Suprapubic skin (tissue), 4 donors: Measurements from ENCODE around the gene KCNIP3. TPM values are rescaled to one million over a fixed set of nuclear protein-coding genes. Genes with fewer than 3 reads are reported as not detected.

Experiments
- DNase-seq, 2 donors: peaks; one replicate each; pipeline ENCODE4 v3.0.0-alpha.2; 2019; ENCODE audit warnings: low spot score in 2 of 2
- H3K27ac ChIP-seq: fragments of 200-600 bp; sonication (generic); one replicate; pipeline ENCODE4 v1.5.1; 2019
- H3K27me3 ChIP-seq: fragments of 200-600 bp; sonication (generic); one replicate; pipeline ENCODE4 v1.5.1; 2019
- H3K36me3 ChIP-seq: fragments of 200-600 bp; sonication (generic); one replicate; pipeline ENCODE4 v1.5.1; 2019
- H3K4me1 ChIP-seq: fragments of 200-600 bp; sonication (generic); one replicate; pipeline ENCODE4 v1.5.1; 2019
- H3K4me3 ChIP-seq: fragments of 200-600 bp; sonication (generic); one replicate; pipeline ENCODE4 v1.5.1; 2019; ENCODE audit warnings: mild to moderate bottlenecking
- H3K9me3 ChIP-seq: fragments of 200-600 bp; sonication (generic); one replicate; pipeline ENCODE4 v1.5.1; 2019
- EP300 ChIP-seq: sonication (generic); formaldehyde crosslinking; IDR thresholded peaks from one replicate; pipeline ENCODE4 v1.6.1; 2017; ENCODE audit warnings: antibody characterized with exemption
- POLR2A ChIP-seq, 2 donors: fragments of 450-650 bp; IDR thresholded peaks; one replicate each; pipeline ENCODE4 v1.6.1; 2017; ENCODE audit warnings: antibody characterized with exemption in 2 of 2, mild to moderate bottlenecking in 2 of 2, moderate library complexity in 2 of 2
- POLR2AphosphoS5 ChIP-seq, 3 donors: sonication (generic); formaldehyde crosslinking; IDR thresholded peaks; one replicate each; pipeline ENCODE4 v1.6.1; 2017; ENCODE audit warnings: antibody characterized with exemption in 3 of 3
- WGBS: methylation state at CpG from one replicate; pipeline ENCODE4 v1.1.5; 2018; 5-methylcytosine and 5-hydroxymethylcytosine counted together
- total RNA-seq, 4 donors: library from RNA; depleted of rRNA; stranded (reverse); fragments of >200 nt; gene quantifications; one replicate each; pipeline ENCODE4 v1.1.0, GENCODE V29; 2016
- TF ChIP-seq, protein P1 (sequence below), 2 donors: fragments of 200-600 bp in 1 of 2; fragments of 450-650 bp in 1 of 2; sonication (generic) in 1 of 2; IDR thresholded peaks; one replicate each; pipeline ENCODE4 v1.5.1; 2016 to 2019; ENCODE audit warnings: antibody characterized with exemption in 2 of 2, mild to moderate bottlenecking in 1 of 2, moderate library complexity in 1 of 2

Gene KCNIP3
- total RNA-seq, 4 donors from 2014 or later = 7.1 to 21.6 (median 13.6) TPM

GRCh38 chr2:95307036-95307435 lies 9.9 kb downstream of the KCNIP3 start:
- WGBS = 100% methylated on average over 1 of the region's 5 CpGs
- Histone ChIP-seq H3K4me1 (peaks cover 25% of the 10 kb centered on the region), H3K27me3 (no peaks in the 10 kb centered on the region), H3K9me3 (no peaks in the 10 kb centered on the region), H3K36me3 (no peaks in the 10 kb centered on the region), H3K27ac (no peak overlapping the region), H3K4me3 (no peak overlapping the region)
- no peak for TF ChIP-seq POLR2A (IDR thresholded peaks at IDR 0.05)
- no peak for TF ChIP-seq EP300
- TF ChIP-seq, protein P1, sequence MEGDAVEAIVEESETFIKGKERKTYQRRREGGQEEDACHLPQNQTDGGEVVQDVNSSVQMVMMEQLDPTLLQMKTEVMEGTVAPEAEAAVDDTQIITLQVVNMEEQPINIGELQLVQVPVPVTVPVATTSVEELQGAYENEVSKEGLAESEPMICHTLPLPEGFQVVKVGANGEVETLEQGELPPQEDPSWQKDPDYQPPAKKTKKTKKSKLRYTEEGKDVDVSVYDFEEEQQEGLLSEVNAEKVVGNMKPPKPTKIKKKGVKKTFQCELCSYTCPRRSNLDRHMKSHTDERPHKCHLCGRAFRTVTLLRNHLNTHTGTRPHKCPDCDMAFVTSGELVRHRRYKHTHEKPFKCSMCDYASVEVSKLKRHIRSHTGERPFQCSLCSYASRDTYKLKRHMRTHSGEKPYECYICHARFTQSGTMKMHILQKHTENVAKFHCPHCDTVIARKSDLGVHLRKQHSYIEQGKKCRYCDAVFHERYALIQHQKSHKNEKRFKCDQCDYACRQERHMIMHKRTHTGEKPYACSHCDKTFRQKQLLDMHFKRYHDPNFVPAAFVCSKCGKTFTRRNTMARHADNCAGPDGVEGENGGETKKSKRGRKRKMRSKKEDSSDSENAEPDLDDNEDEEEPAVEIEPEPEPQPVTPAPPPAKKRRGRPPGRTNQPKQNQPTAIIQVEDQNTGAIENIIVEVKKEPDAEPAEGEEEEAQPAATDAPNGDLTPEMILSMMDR (IDR thresholded peaks at IDR 0.05) = no peak
- TF ChIP-seq POLR2AphosphoS5 (IDR thresholded peaks at IDR 0.05) = no peak
- DNase-seq = no peak

GRCh38 chr2:95307878-95308277 lies 10.7 kb downstream of the KCNIP3 start:
- WGBS = 80% methylated on average over 7 of the region's 8 CpGs
- Histone ChIP-seq H3K27ac (no peak overlapping the region), H3K4me3 (no peak overlapping the region), H3K36me3 (no peaks in the 10 kb centered on the region), H3K27me3 (no peaks in the 10 kb centered on the region), H3K4me1 (peaks cover 25% of the 10 kb centered on the region), H3K9me3 (no peaks in the 10 kb centered on the region)
- TF ChIP-seq POLR2AphosphoS5 (IDR thresholded peaks at IDR 0.05) (no peak), POLR2A (IDR thresholded peaks at IDR 0.05) (no peak), EP300 (no peak)
- TF ChIP-seq, protein P1 (IDR thresholded peaks at IDR 0.05) = no peak
- no peak for DNase-seq

DNA sequence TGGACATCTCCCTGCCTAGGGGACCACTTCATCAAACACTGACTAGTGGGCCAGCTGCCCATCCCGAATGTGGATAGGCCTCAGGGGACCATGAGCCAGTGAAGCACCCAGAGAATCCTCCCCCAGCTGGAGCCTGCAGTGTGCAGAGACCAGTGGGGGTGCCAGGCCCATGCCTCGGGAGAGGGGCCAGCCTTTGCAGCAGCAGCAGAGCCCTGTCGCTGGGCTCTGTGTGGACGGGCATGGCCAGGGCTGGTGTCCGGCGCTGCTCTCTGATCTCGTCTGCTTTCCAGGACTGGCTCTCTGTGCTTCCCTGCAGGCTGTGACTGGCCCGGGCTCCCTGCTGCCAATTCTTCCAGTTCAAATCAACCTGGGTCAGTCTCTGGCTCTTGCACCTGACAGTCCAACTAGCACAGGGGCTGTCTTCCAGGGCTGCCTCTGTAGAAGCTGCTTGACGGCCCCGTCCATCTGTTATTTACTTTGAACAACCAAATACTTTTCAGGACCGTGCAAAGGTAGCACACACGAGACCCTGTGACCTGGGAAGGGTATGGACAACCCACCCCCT lies 11.4 kb downstream of the KCNIP3 start:
- no peak for DNase-seq
- no peak overlapping the region for H3K4me3 ChIP-seq
- peaks cover 25% of the 10 kb centered on the region for H3K4me1 ChIP-seq
- H3K27me3 ChIP-seq = no peaks in the 10 kb centered on the region
- WGBS = 76% methylated on average over 12 of the region's 12 CpGs
- no peaks in the 10 kb centered on the region for H3K36me3 ChIP-seq
- TF ChIP-seq, protein P1 (IDR thresholded peaks at IDR 0.05) = no peak
- TF ChIP-seq EP300 (no peak), POLR2AphosphoS5 (IDR thresholded peaks at IDR 0.05) (no peak), POLR2A (IDR thresholded peaks at IDR 0.05) (no peak)
- no peak overlapping the region for H3K27ac ChIP-seq
- H3K9me3 ChIP-seq = no peaks in the 10 kb centered on the region

DNA sequence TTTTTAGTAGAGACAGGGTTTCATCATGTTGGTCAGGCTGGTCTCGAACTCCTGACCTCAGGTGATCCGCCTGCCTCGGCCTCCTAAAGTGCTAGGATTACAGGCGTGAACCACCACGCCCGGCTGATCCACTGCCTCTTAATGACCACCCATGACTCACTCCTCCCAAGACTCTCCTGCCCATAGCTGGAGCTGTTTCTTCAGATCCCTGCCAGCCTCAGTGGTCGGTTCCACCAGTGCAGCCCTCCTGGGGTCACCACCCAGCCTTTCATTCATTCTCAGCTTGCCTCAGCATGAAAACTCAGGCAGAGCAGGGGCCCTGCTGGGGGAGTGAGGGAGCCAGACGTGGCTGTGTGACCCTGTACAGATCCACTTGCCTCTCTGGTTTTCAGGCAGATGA lies 12.5 kb downstream of the KCNIP3 start:
- TF ChIP-seq, protein P1 (IDR thresholded peaks at IDR 0.05) = no peak
- TF ChIP-seq POLR2A (IDR thresholded peaks at IDR 0.05) (no peak), POLR2AphosphoS5 (IDR thresholded peaks at IDR 0.05) (no peak), EP300 (no peak)
- H3K4me1 ChIP-seq = peaks cover 25% of the 10 kb centered on the region
- DNase-seq = no peak
- WGBS = 82% methylated on average over 3 of the region's 8 CpGs
- no peaks in the 10 kb centered on the region for H3K9me3 ChIP-seq
- peaks cover 3% of the 10 kb centered on the region for H3K27me3 ChIP-seq
- H3K36me3 ChIP-seq = no peaks in the 10 kb centered on the region
- no peak overlapping the region for H3K27ac ChIP-seq
- H3K4me3 ChIP-seq = no peak overlapping the region

DNA sequence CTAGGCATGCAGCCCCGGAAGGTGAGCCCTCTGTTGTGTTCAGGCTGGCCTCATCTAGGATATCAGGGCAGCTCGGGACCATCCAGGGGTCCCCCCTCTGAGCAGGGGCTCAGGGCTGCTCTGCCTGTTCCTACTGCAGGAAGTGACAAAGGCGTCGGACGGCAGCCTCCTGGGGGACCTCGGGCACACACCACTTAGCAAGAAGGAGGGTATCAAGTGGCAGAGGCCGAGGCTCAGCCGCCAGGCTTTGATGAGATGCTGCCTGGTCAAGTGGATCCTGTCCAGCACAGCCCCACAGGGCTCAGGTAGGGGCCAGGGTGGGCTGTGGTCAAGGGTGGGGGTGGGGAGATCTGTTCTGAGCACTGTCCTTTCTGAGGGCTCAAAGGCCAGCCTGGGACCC lies 13.1 kb downstream of the KCNIP3 start:
- TF ChIP-seq POLR2A (IDR thresholded peaks at IDR 0.05) = no peak
- TF ChIP-seq, protein P1 (IDR thresholded peaks at IDR 0.05) = no peak
- TF ChIP-seq EP300 = no peak
- no peak for DNase-seq
- Histone ChIP-seq H3K36me3 (no peaks in the 10 kb centered on the region), H3K9me3 (no peaks in the 10 kb centered on the region), H3K4me1 (peaks cover 23% of the 10 kb centered on the region), H3K27ac (no peak overlapping the region), H3K27me3 (peaks cover 3% of the 10 kb centered on the region), H3K4me3 (no peak overlapping the region)
- no CpG with 5 or more reads among the region's 8 CpGs for WGBS
